HG02884 (cell line): ENCODE data around the gene PAAF1.

Source experiments
- ATAC-seq: cut with Tn5 transposase; IDR thresholded peaks from one replicate; pipeline ENCODE4 v1.9.1; 2021; ENCODE audit warnings: mild to moderate bottlenecking, moderate library complexity; ENCODE audit not compliant: unreplicated experiment

The PAAF1 gene

GRCh38 chr11:73876424-73877310 lies at the start of gene PAAF1, which contains the start of gene COA4:
Gene PAAF1 (plus strand): TSS chr11:73876999. CDS start chr11:73877022, 23 bp downstream.
Gene COA4 (minus strand): TSS chr11:73876846. CDS start chr11:73873378, 3,468 bp downstream.
- ATAC-seq, result peak; percentile 98

GRCh38 chr11:73830261-73830660 lies 46.5 kb upstream of the PAAF1 start:
- ATAC-seq, result no peak

DNA sequence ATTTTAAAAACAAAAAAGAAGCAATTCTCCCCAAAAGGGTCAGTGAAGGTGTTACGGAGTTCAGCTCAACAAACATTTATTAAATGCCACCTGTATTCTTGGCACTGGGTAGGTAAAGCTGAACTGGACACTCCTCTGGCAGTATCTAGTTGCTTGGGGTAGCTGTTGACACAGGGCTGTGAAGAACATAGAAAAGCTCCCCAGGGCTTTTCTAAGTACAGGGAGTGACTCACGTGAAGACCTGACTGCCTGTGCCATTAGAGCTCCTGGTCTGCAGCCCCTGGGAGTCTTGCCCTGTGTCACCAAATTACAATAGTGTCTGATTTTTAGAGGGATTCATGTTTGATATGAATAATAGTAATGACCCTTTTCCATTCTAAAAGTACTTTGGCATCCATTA lies 43.7 kb upstream of the PAAF1 start:
- ATAC-seq, result no peak

DNA sequence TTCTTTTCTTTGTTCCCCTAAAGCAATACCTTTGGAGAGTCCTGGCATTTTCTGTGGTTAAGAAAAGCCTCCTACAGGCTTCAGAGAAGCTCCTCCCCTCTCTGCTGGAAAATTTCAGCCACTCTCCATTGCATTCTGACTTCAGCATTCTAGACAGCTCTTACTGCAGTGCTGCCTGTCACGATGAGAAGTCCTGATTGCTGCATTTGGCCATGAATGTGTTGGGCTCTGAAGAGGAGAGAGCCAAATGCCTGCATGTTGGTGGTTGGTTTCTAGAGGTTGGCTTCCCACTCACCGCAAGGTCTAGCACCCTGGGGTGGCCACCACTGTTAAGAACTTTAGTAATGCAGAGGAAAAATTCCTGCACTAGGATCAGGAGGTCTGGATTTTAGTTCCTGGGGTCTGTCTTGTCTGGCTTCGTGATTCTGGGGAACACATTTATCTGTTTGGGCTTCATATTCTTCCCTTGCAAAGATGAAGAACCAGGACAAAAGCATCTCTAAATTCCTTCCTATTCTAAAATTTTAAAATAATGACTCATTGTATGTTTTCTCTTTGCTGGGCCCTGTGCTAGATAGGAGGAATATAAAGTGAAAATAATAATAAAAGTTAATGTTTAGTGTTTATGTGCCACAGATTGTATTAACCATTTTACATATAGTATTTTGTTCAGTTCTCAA lies 38.2 kb upstream of the PAAF1 start:
- ATAC-seq, result no peak

- no peak for ATAC-seq
Observed at GRCh38 chr11:73839123-73839457, 37.7 kb upstream of the PAAF1 start.

DNA sequence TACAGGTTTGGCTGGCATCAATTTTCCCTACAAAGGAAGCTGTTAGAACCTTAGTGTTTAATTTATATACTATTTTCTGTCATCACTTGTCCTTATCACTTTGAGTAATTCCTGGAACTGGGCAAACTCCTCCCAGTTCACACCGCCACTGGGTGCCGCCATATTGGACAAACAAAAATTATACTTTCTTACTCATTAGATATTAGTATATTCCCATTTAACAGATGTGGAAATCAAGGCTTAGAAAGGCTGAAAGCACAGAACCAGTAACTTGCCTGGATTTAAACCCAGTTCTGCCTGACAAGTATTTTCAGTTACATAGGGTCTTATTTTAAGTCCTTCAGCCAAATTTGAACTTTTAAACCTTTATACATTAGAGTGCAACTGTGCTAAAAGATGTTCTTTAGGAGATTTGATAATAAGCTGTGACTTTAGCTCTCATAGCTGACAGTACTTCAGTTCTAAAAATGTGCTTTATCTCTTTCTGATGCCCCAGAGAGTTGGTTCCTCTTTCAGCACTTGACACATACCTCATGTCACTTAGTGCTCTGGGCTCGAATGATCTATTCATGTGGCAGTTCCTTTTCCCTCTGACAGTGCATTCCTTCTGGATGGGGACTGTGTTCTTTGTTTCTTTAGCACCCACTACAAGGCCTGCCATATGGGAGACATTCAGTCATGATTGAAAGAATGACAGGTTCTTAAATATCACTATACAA lies 25.6 kb upstream of the PAAF1 start:
- no peak for ATAC-seq

DNA sequence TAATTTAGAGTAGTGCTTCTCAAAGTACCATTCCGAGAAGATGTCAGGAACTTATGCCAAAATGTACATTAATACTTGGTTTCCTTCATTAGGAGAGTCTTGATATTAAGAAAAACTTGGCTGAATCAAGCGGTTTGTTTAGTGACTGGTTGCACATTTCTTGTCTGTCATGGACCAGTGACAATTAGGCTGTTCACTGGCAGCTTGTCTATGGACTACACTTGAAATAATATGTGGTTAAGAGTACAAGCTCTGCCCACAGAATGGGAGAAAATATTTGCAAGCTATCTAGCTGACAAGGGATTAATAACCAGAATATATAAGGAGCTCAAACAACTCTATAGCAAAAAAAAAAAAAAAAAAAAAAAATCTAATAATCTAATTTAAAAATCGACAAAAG lies 24.8 kb upstream of the PAAF1 start:
- ATAC-seq, result no peak

- no peak for ATAC-seq
Observed at GRCh38 chr11:73854680-73855079, 22.1 kb upstream of the PAAF1 start.

DNA sequence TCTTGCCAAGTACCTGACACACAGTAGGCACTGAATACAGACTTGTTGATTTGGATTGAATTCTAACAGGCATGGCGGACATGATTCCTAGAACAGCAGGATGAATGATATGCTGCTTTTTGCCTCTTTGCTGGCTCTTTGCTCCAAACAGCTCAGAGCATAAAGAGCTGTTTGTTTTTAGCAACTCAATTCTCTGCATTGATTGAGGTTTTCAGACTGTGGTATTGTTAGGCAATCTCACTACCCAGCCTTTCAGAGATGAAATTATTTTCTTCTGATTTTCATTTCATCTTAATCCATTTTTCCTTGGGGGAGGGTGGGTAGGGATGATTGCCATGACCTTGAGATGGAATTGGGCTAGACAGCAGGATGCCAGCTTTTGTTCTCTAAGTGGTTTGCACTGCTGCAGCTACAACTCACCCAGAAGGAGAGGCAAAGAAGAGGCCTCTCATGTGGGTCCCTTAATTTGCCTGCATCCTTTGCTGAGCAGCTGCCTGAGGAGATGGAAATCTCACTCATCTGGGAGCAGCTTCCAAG lies 20.7 kb upstream of the PAAF1 start:
- ATAC-seq, result no peak

- ATAC-seq, result no peak
Observed at GRCh38 chr11:73859671-73860070, 17.1 kb upstream of the PAAF1 start.

- no peak for ATAC-seq
Observed at GRCh38 chr11:73860202-73860601, 16.6 kb upstream of the PAAF1 start.

GRCh38 chr11:73862986-73863385 lies 13.8 kb upstream of the PAAF1 start:
- ATAC-seq, result no peak

DNA sequence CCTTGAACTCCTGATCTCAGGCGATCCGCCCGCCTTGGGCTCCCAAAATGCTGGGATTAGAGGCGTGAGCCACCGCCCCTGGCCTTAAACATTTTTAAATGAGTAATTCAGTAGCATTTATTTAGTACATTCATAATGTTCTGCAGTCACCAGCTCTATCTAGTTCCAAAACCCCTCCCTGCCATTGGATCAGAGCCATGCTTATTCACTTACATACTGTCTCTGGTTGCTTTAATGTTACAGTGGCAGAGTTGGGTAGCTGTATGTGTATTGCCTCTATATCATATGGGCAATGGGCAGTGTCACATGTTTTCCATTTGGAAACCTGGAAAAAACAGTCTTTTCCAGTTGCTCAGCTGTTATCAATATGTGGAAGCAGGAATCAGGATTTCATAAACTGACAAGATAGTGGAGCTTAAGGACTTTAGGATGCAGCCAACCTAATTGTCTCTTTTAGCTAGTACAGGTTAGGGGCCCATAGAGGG lies 10.7 kb upstream of the PAAF1 start:
- no peak for ATAC-seq

DNA sequence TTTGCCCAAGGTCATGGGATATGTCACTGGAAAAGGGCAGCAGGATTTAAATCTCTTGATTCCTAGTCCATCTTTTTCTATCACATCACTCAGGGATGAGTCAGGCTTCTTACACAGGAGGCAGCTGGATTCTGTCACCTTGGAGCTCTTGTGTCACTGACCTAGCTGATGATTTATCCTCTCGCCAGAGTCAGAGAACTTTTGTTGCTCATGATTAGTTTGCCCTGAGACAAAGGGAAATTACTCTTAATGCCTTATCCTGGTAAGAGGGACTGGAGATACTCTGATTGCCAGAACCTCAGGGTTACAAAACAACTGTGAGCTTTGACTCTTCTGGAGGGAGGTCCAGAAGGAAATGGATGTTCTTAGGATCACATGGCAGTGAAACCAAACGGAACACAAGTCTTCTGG lies 10.2 kb upstream of the PAAF1 start:
- ATAC-seq, result no peak

DNA sequence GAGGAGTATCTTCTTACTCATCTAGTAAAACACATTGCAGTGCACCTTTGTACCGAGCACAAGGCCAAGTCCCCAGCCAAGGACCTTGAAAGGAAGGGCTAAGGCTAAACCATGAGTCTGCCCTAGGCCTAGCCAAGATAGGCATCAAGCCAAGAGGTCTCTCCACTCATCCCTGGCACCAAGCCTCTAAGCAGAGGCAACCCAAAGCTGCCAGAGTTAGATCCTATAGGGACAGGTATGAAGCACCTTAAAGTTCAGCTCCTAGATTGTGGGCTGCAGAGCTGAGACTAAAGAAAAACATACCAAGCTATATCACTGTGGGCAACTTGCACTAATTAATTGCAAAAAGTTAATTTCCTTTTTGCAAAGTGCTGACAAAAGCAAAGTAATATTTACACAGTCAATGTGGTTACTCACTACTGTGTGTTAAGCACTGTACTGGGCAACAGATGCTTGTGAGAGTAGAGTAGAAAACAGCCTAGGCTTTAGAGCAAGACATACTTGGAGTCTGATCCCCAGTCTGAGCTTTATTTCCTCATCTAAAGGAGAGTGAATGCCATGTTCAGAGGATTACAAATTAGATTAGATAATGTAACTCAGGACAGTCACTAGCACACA lies 7.4 kb upstream of the PAAF1 start:
- ATAC-seq, result no peak

DNA sequence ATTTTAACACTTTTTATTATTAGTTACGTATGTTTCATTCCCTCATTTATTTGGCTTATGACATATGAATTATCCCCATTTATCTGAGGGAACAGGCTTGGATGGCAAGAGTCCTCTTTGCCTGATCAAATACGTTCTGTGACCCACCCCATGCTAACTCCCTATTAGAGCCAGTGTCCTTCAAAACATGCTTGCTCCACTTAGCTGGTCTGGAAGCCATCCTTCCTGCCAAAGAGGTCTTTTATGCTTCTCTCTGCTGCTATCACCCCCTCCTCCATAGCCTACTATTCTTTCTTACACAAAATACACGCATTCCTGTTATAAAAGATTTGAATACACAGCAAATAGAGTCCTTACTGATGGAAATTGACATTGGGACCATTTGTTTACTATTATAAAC lies 6.5 kb upstream of the PAAF1 start:
- ATAC-seq, result no peak

DNA sequence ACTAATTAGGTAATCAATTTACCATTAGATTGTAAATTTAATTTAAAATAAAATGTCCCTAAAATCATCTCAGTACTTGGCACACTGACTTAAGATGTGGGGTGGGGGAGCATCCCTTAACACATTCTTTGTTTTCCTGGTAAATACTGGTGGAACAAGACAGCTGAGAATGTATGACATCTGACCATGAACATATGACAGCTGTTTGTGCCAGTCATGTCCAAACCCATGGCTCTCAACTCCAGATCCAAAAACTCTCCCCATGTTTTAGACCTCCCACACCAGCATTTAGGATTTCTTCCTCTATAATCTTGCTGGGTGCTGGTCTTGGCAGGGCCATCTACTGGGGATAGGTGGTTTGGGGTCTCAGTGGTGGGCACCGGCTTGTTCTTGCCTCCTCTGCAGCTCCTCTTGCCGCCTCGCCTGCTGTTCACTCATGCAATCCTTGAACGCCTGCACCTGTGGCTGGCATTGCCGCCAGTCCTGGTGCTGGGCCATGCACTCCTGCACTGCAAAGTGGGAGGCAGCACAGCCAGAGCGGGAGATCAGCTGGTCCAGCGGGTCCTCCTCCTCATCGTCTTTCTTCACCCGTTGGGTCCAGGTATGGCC lies 3.9 kb upstream of the PAAF1 start:
- no peak for ATAC-seq

DNA sequence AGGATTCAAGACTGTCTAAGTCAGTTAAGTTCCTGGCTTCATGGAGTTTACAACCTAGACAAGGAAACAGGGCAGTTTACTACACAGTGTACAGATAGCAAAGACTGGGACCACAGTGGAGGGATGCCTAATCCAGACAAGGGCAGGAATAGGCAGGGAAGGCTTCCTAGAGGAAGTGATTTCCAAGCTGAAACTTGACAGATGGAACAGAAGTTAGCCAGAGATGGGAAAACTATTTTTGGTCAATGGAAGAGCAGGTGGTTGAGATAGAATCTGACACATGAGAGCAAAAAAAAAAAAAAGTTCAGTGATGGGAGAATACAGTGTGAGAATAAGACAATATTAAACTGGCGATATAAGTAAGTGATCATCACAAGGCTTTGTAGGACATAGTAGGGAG lies 1.4 kb upstream of the PAAF1 start:
- no peak for ATAC-seq

GRCh38 chr11:73875840-73876239 lies 959 bp upstream of the PAAF1 start:
- no peak for ATAC-seq

DNA sequence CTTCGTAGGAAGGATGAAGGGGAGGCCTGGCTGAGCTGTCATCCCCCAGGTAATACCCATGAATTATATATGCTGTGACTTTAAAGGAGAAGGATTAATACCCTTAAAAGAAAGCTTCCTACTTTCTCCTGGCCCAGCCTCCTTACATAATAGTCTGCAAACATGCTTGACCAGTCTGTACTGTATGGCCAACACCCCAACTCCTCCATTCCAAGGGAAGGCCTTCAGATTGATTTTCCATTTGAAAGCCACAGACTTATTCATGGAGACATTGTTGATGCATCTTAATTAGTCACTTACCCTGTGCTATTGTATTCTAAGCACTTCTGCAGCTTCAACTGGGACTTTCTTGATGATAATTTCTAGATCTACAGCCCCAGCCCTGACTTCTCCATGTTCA lies 2.0 kb downstream of the PAAF1 start:
- ATAC-seq, result no peak
